HG02981 (cell line): ENCODE results near the gene CARMIL3.

Experiments used
- ATAC-seq: cut with Tn5 transposase; IDR thresholded peaks from one replicate; pipeline ENCODE4 v1.9.1; 2021; ENCODE audit warnings: mild to moderate bottlenecking, moderate library complexity; ENCODE audit not compliant: unreplicated experiment

The CARMIL3 gene

DNA sequence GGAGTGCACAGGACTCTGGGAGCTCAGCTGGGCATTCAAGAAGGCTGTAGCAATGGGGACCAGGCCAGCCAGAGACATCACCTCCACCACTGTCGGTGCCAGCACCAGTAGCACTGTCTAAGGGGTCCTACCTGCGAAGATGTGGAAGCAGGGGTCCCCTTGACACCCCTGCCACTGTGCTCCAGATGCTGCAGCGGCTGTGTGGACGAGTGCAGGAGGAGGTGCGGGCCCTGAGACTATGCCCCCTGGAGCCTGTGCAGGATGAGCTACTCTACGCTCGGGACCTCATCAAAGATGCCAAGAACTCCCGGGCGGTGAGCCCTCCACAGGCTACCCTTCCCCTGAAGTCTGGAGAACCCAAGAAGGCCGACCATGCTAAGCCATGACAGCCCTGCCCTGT is 8.6 kb downstream of the CARMIL3 start:
- ATAC-seq = no peak

DNA sequence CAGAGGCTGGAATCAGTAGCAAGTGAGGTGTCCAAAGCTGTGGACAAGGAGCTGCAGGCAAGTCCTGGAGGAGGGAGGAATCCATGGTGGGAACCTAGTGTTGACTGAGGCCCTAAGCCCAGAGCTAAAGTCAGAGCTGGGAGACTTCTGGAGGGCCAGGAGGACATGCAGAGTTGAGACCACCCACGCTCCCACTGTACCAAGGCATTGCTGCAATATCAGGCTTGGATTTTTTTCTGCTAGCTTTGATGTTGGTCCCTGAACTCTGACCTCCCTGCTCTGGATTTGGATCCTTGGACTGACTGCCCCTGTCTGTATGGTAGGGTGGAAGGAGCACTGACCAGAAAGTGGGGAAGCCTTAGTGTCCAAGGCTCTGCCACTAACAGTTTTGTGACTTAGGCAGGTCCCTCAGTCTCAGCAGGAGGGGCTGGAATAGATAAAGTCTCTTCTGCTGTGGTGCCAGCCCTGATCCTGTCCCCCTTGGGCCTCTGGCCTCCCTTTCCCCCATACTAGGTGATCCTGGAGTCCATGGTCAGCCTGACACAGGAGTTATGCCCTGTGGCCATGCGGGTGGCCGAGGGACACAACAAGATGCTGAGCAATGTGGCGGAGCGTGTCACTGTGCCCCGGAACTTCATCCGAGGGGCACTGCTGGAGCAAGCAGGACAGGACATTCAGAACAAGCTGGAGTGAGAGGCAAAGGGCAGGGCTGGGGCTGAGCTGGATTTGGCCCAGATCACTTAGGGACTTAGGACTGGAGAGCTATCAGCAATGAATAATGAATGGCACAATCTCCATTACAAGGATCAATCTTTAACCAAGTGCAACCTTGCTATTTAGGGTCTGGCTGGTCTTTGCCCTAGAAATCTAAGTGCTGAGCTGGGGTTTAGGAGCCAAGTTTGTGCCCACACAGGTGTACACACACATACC is 9.4 kb downstream of the CARMIL3 start:
- no peak for ATAC-seq

DNA sequence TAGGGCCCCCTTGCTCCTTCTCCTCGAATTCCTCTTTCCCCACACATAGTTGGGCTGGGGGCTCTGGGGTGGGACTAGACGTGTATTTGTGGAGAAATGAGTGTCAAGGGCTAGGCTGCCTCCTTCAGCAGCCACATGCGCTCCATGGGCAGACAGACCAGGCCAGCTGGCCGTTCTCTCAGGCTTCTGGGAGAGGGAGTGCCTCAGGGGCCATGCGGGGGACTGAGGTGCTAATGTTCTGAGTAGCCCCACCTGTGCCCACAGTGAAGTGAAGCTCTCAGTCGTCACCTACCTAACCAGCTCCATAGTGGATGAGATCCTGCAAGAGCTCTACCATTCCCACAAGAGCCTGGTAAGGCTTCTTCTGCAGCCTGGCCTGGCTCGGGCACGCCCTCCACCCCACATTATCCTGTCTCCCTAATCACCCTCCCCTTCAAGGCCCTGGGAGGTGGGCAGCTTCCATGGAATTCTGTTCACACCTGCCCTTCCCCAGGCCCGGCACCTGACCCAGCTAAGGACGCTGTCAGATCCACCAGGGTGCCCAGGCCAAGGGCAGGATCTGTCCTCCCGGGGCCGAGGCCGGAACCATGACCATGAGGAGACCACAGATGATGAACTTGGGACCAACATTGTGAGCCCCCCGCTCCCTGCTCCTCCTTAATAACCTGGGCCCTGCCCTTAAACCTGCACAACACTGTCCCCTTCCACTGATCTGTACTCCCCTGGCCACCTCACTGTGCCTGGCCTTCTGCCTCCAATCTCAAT is 10.6 kb downstream of the CARMIL3 start:
- ATAC-seq = no peak

DNA sequence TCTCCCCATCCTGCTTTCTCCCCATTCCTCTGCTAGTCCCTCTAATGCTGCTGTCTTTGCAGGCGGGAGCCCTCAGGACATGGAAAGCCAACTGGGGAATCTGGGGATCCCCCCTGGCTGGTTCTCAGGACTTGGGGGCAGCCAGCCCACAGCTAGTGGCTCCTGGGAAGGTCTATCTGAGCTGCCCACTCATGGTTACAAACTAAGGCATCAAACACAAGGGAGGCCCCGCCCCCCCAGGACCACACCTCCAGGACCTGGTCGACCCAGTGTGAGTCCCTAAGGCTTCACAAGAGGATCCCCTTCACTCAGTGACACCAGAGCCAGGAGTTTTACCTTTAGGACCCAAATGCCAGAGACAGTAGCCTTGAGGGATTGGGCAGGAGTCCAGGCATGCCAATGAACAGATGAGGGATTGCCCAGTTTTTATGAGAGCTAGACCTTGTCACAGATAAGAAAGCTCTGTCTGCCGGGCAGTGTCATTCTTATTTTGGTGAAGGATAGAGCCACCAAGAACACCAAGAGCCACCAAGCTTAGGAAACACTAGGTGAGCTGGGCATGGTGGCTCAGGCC is 11.5 kb downstream of the CARMIL3 start:
- ATAC-seq = no peak

DNA sequence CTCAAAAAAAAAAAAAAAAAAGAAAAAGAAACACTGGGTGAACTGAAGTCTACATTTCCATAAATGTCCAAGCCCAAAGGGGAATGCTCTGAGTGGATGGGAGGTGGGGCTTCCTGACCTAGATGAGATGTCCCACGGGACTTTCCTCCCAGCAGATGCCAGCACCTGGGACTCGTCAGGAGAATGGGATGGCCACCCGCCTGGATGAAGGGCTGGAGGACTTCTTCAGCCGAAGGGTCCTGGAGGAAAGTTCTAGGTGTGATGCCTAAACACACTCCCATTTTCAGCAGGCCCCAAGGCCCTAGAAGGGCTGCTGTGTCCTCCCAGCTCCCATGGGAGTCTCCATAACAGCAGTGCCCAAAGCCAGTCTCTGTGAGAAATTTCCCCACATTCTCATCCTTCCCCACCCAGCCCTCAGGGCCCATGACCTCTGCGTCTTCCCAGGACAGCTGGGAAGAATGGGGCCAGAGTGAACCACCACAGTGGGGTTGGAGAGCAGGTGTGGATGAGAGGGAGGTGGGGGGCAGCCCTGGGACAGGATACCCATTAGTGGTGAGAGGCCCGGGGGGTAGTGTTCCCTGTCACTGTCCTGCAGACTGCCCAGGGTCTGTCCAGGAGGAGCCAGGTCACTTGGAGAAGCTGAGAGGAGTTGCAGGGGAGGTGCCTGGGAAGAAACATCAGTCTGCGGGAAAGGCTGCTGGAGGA is 12.4 kb downstream of the CARMIL3 start:
- no peak for ATAC-seq

DNA sequence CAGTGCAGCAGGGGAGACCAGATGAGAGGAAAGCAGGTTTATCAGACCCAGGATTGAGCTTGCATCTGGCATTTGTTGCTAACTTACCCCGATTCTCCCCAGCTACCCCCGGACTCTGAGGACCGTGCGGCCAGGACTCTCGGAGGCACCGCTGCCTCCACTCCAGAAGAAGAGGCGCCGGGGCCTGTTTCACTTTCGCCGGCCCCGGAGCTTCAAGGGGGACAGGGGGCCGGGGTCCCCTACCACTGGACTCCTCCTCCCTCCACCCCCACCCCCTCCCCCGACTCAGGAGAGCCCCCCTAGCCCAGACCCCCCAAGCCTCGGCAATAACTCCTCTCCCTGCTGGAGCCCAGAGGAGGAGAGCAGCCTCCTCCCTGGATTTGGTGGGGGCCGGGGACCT is 13.0 kb downstream of the CARMIL3 start:
- ATAC-seq = no peak

DNA sequence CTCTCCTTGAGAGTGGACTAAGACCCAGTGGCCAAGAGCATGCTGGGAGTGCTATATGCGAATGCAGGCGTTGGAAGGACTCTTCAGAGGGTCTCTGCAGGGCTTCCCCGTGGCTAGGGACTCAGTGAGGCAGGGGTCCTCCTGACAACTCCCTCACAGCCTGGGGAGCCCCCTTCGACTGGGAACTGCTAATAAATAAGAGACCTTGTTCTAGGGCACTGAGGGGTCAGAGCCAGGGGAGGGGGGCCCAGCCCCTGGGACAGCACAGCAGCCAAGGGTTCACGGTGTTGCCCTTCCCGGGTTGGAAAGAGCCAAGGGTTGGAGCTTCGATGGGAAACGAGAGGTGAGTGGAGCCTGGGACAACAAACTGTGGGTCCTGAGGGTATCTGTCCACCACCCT is 13.6 kb downstream of the CARMIL3 start:
- ATAC-seq = no peak

DNA sequence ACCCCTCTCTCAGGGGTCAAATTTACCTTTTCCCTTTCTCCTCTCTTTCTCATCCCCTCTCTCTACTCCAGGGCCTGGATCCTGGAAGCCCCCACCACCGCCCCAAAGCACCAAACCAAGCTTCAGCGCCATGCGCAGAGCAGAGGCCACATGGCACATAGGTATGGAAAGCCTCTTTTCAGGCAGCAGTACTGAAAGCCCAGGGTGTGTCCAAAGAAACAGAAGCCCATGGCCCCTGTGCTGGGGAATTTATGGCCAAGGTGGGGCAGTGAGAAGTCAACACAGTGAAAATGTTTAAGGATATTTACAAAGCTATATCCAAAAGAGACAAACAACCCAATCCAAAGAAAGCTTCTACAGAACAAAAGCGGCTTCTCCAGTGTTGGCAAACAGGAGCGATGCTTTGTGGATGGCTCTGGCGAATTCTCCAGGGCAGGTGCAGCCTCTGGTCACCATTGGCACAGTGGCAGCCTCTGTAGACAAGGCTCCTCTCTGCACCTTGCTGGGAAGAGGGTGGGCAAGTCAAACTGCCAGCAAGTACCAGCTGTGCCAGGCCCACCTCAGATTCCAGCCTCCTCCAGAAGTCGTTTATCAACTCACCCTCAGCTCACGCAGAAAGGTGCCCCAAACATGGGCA is 14.8 kb downstream of the CARMIL3 start:
- ATAC-seq = no peak

DNA sequence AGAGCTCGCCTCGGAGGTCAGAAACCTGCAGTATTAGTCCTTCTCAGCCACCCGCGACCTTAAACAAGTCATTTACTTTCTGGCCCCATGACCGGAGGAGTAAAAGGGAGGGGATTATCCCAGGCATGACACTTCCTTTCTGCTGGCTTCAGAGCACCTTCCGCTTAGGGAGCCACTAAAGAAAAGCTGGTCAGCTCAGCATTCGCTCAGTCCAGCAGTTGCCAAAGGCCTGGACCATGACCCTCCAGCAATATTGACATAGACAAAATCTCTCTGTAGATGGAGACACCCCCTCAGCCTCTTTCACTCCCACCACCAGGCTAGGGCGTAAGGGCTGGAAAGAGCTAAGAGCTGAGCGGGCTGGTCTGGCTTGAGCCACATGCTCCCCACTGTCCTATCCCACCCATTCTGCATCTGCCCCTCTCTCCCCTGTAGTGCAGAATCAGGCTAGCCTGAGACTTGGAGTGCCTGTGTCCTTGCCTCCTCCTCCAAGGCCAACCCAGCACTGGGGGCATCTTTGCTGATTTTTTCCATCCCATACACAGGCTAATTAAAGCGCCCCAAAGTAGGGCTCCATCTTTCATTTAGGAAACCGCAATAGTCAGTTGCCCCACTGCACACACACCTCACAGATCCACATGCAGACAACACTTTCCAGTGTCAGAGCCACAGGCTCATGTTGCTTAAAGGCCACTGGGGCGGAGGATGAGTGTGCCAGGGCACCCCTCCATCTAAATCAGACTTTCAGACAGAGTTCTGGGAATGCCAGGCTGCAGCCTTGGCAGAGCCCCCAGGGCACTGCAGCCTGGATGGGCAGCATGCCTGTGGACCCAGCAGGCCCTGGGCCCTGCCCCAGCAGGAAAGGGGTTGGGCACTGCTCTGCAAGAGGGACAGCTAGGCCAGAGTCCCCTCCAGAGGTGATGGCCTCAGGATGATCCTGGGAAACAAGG is 15.6 kb downstream of the CARMIL3 start:
- ATAC-seq = no peak

DNA sequence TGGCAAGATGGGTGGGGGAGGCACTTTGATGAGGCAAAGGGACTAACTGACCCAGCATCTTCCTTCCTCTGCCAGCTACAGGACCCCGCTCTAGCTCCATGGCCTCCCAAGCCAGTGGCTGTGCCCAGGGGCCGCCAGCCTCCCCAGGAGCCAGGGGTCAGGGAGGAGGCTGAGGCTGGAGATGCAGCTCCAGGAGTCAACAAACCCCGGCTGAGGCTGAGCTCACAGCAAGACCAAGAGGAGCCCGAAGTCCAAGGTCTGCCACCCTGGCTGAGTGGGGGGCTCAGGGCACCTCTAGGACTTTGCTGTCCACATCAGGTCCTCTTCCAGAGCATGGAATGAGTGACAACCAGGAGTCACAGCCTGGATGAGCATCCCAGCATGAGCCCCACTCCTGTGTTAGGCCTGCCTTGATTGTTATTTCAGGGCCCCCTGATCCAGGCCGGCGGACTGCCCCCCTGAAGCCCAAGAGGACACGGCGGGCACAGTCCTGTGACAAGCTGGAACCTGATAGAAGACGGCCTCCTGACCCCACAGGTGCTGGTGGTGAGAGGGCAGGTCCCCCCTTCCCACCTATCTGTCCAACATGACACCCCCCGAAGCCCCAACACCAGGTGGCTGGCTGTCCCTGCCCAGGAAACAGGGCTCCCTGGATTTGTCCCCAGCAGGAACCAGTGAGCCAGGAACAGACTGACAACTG is 17.1 kb downstream of the CARMIL3 start:
- ATAC-seq = no peak

DNA sequence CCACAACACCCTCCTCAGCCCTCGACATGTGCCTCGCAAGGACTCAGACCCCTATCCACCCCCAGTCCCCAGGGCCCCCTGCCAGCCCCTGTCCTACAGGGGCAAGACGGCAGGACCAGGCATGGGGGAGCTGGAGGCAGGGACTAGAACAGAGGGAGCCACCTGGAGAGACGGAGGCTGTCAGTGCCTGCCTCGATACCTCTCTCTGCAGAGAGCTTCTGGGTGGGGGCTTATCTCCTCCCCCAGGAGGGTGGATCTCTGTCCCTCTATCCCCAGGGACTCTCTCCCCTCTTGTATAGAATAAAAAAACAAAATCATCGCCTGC is 17.6 kb downstream of the CARMIL3 start:
- ATAC-seq = no peak

DNA sequence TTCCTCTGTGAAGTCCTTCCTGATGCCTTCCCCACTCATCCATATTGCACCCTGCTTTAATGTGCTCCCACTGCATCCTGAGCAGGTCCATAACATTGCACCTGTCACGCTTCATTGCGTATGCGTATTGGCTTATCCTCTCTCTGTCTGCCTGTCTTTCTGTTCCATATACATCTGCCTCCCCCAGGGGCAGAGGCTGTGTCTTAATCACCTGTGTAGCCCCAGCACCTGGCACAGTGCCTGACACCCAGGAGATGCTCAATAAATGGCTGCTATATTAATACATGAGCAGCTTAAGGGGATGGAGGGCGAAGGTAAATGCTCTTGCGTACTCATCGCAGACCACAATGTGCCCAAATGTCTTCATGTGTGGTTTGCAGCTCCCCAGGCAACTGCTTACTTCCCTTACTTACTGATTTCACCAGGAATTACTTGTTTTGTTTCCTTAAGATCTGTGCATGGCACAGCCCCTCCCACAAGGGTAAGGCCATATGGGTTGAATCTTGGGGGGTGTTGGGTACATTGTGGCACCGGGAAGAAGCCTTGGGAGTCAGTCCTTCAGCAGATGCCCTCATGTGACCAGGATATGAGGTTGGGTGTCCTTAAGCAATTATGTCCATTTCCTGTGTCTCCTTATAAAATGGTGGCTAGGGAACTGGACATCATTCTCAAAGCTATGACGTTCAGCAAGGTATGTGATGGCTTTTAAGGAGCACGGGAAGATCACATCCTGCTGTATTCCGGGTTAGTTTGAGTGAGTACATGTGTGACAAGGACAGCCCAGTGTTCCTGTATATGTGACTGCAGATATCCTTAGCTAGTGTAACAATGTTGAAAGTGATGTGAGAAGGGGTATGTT is 18.7 kb downstream of the CARMIL3 start:
- ATAC-seq = no peak

DNA sequence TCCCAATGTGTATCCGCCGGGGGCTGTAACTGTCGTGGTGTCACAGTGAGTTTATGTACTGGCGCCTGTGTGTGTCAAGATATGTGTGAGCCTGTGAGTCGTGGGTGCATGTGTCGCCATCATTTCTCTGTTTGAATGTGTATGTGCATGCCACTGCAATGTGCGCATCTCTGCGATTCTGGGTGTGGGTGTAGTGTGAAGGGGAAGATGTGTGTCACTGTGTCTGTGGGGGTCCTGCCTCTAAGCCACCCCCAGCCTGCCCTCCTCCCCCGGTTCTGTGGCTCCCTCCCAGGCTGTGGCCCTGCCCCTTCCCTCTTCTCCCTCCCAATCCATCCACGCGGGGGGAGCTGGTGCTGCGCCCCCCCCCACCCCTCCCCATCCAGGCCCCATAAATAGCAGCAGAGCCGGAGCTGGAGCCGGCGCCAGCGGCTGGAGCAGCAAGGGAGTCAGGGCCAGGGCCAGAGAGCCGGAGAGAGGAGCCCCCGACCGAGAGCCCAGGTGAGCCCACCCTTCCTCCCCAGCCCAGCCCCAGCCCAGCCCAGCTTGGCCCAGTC is 19.4 kb downstream of the CARMIL3 start, which contains the start of gene CPNE6:
CPNE6 (plus strand) TSS at position 419 of the 554 bp plus-strand sequence. CDS start 1,375 bp downstream, outside the sequence.
- no peak for ATAC-seq

DNA sequence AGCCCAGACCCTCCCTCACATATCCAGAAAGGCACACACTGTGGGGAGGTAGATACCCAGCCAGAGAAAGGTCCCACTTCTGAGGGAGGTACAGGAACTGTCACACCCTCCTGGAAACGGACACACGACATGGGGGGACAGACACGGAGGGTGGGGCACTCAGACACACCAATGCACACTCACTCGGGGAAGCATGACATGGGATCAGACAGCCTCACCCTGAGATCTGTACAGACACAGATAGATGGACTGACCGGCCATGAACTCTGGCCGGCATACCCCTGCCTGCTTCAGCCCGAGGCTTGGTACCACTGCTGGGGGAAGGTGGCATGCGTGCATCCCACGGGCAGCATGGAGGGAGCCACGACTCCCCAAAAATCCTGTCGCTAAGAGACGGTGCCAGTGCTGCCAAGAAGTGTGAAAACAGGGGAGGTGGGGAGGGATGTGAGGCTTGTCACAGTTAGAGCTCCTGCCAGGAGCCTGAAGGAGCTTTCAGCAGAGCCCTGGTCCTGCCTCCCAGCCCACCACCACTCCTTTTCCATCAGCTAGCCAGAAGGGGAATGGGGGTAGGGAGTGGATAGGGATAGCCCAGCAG is 20.1 kb downstream of the CARMIL3 start:
- ATAC-seq = no peak

DNA sequence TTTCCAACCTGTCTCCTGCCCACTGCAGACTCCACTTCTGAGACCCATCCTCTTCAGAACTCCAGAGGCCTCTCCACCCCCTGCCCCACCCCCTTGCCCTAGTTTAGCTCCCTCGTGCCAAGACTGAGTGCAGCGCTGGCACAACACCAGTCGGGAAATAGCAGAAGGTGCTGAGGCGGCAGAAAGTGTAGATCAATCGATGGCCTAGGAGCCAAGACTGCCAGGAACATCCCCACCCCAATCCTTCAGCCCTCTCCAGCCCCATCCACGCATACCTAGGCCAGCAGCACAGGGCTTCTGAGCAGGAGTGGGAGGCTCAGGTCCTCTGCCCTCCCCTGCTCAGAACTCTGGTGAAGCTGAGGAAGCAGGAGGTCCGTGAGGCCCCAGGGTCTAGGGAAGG is 20.6 kb downstream of the CARMIL3 start:
- ATAC-seq = no peak

DNA sequence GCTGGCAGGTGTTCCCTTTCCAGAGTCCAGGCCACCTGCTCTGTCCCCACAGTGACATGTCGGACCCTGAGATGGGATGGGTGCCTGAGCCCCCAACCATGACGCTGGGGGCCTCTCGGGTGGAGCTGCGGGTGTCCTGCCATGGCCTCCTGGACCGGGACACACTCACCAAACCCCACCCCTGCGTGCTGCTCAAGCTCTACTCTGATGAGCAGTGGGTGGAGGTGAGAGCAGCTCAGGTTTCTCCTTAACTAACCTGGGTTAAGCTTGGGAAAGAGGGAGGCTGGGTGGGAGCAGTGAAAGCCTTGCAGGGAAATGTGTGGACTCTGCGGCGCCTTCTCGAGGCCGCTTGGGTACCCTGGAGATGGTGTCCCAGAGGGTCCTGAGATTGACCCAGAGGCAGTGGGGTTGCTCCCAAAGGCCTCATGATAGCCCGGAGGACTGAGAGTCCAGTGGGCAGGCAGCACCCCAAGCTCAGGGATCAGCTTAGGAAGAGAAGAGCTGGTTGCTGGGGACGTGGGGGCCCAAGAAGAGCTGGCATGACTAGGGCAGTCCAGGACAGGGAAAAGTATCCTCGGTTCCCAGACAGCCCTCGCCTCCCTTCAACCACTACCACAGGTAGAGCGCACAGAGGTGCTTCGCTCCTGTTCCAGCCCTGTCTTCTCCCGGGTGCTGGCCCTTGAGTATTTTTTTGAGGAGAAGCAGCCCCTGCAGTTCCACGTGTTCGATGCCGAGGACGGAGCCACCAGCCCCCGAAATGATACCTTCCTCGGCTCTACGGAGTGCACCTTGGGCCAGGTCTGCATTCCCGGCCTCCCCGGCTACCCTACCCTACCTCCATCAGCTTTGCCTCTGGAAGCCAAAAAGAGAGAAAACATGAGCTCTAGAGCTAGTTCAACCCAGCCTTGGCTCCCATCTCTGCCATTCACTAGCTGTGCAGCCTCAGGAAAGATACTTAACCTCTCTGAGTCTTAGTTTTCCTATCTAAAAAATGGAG is 21.4 kb downstream of the CARMIL3 start:
- ATAC-seq = no peak
